AG04449 (cell line): Measurements from ENCODE around the gene TSC1.

ENCODE experiments used
- CTCF ChIA-PET: fragments of 350-600 bp; formaldehyde crosslinking; extraction: SDS; loops from one replicate; lab custom pipeline; 2021; ENCODE audit warnings: antibody characterized with exemption; lab: Yijun Ruan, JAX
- POLR2A ChIA-PET: fragments of 400-600, 350-600 bp; formaldehyde crosslinking; extraction: SDS; loops from one replicate; lab custom pipeline; 2020; ENCODE audit warnings: antibody characterized with exemption, inconsistent platforms; lab: Yijun Ruan, JAX
- DNase-seq: peaks from one replicate; pipeline ENCODE4 v3.0.0-alpha.2; 2010; ENCODE audit warnings: low read depth, low spot score
- H3K4me3 ChIP-seq: 2 replicates; pipeline ENCODE4 v1.5.1; 2011; ENCODE audit warnings: low read depth, mild to moderate bottlenecking, control low read depth, low read length
- CTCF ChIP-seq: IDR thresholded peaks from one replicate; pipeline ENCODE4 v1.5.1; 2011; ENCODE audit warnings: mild to moderate bottlenecking, moderate library complexity, low read length, control low read depth, inconsistent platforms; ENCODE audit not compliant: insufficient read depth; ENCODE audit errors: missing control alignments

TSC1 gene

DNA sequence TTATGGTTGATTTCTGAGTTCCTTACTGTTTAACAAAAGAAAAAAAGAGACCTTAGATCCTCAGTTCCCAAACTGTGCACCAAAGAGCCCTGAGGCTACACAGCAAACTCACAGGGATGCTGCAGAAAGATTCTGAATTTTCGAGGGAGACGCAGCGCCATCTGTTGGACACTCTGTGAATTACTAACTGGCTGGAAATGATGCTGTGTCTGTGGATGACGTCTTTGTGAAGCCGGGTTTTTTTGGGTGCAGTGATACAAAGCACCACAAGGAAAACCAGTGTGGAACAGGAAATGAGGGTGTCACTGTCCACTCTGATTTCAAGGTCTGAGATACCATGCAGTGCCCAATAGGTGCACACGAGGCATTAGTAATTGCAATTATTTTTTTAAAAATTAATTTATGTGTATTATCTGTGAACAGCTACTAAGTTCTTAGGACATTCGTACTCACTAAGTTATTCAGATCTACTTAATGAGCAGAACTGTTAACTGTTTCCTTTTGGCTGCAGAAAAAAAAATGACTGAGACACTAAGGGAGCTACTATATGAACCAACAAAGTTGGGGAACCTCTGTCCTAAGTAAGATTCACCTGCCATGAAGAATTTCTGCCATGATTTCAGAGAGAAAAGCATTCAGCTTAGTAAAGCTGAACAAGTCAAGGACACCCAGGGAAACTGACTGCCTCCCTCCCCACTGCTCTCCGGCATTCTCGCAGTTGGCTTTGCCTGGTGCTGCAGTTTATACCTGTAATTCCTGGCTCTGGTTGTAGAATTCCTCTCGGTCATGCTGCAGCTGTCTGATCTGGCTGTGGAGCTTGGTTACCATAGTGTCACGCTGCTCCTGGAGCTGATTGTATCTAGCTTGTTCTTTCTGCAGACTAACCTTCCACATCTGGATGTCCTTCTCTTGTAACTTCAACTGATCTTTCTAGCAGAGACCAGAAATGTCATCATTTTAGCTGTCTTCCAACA lies 42.3 kb downstream of the TSC1 start:
- DNase-seq = peak; percentile 19
- TF ChIP-seq CTCF = peak; percentile 88
- CTCF ChIA-PET = interaction anchor here (0.6 to 10.9 kb wide), 40 partner anchors 8 to 503 kb away, joined by 3 to 193 read pairs (median 4); partner anchors contain the start of genes SPACA9 and TSC1
- POLR2A ChIA-PET = interaction anchor here (1.0 kb wide), 1 partner anchor 21 kb away, joined by 3 read pairs; no protein-coding TSS in a partner anchor
- H3K4me3 ChIP-seq = no peak overlapping the region

DNA sequence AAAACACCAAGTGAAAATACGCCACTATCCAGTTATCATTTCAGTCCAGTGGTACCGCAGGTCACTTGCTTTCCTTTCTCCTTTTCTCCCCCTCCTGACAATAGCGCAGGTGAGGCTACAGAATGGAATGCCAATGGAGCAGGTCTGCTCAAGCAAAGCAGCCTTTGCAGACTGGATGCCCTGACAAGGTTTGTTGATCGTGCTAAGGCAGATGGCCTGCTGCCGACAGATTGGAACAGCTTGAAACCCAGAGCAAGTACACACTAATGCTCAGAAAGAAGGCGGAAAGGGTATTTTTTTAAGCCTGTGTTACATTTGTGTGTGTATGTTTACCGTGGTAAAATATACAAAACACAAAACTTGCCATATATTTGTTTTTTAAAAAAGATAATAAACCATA lies 46.4 kb downstream of the TSC1 start:
- no peak overlapping the region for H3K4me3 ChIP-seq
- CTCF ChIA-PET = interaction anchor here (1.2 to 10.9 kb wide), 3 partner anchors 16 to 30 kb away, joined by 3 to 193 read pairs (median 64); no protein-coding TSS in a partner anchor
- DNase-seq = no peak
- TF ChIP-seq CTCF = no peak
- POLR2A ChIA-PET = no interaction called here

DNA sequence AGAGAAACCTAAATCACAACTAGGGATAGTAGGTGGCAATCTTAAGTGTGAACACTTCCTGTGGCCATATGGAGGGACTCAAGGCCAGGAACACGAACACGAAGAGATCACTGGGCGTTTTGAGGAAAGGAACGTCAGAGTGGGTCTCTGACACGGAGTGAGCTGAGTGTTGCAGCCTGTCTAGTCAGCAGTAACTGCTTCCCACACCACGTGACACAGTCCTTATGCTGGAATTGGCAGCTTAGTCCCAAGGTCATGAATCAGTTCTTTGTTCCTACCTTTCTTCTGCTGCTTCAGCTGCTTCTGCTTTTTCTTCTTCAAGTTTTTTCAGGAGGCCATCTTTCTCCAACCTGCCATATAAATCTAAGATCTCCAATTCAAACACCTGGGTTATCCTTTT lies 47.5 kb downstream of the TSC1 start:
- DNase-seq = no peak
- H3K4me3 ChIP-seq = no peak overlapping the region
- ChIA-PET POLR2A (interaction anchor here (1.5 kb wide), 1 partner anchor 48 kb away, joined by 3 read pairs; the partner anchor contains the start of gene TSC1), CTCF (interaction anchor here (1.2 to 10.9 kb wide), 4 partner anchors 6 to 18 kb away, joined by 3 to 193 read pairs (median 34); partner anchors contain the start of gene SPACA9)
- no peak for TF ChIP-seq CTCF

- no peak overlapping the region for H3K4me3 ChIP-seq
- ChIA-PET CTCF (interaction anchor here (1.0 to 10.9 kb wide), 5 partner anchors 7 to 76 kb away, joined by 3 to 193 read pairs (median 3); partner anchors contain the start of gene SPACA9), POLR2A (interaction anchor here (1.5 kb wide), 1 partner anchor 49 kb away, joined by 3 read pairs; the partner anchor contains the start of gene TSC1)
- no peak for DNase-seq
- no peak for TF ChIP-seq CTCF
These were observed 48.2 kb downstream of the TSC1 start for GRCh38 chr9:132896264-132896663.

DNA sequence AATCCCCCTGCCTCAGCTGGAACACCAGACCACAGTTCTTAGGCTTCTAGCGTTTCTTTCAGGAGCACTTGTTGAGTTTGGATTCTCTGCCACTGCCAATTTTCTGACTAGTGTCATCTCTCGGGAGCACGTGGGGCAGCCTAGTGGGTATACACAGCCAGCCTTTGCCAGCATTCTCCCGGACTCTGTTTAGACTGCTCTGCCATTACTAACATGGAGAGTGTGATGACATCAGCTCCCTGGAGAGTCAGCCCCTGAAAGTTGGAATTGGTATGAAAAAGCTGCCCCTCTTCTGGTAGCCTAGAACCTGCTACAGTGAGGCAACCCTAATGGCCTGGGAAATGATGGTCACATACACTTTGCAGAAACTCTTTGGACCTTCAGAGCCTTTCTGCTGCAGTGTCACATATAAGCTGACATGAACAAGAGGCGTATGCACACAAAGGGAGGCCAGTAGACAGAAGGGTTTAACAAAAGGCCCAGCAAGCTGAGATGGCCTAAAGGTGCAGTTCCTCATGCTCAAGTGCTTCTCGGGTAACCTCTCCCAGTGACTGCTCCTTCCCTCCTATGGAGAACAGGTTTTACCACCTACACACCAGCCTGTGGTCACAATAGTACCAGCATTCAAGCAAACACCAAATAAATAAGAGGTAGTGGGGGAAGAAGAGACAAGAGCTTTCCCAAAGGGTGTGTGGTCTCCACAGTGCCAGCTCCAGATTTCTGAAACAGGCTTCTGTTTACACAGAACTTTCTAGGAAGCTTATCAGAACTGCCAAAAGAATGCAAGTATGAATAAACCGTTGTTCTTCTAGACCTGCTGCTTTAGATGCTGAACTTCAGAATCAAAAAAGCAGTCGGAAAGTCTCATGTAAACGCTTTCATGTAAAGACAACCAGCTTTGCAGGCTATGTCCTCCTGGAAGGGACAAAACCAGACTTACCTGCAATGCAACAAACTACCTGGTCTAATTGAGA lies 49.3 kb downstream of the TSC1 start:
- CTCF ChIA-PET = interaction anchor here (1.0 to 10.9 kb wide), 4 partner anchors 8 to 77 kb away, joined by 3 to 193 read pairs (median 34); partner anchors contain the start of gene SPACA9
- no peak for TF ChIP-seq CTCF
- no peak for DNase-seq
- POLR2A ChIA-PET = no interaction called here
- no peak overlapping the region for H3K4me3 ChIP-seq
